A549 (cell line): ENCODE measurements around the gene GPSM1. TPM values are rescaled to one million over a fixed set of nuclear protein-coding genes. Genes with fewer than 3 reads are reported as not detected.
A peak's percentile ranks its signal among the peaks of the same experiment; 100 is the strongest.
"Not testable (repeated sequence)": the region's sequence is repeated elsewhere in the genome, so short reads cannot be mapped to it uniquely, and the experiment has no call there.

Experiments
- ATAC-seq, 2 experiments: fragments of 200-7000 bp in 1 of 2; fragments of >200 bp in 1 of 2; cut with Nextera tagmentation in 1 of 2; cut with Tn5 transposase in 1 of 2; 3 replicates each; pipeline versions ENCODE4 v1.8.0 to v1.9.1; 2018 to 2020; ENCODE audit warnings: mild to moderate bottlenecking in 1 of 2, moderate library complexity in 1 of 2
- CTCF ChIA-PET: fragments of 300-600 bp; sonication (Branson Sonifier 250); formaldehyde crosslinking; extraction: SDS; loops from one replicate; lab custom pipeline; 2021; ENCODE audit warnings: antibody characterized with exemption, inconsistent platforms; lab: Yijun Ruan, JAX
- POLR2A ChIA-PET: fragments of 350-600 bp; formaldehyde crosslinking; extraction: SDS; loops from one replicate; lab custom pipeline; 2021; ENCODE audit warnings: antibody characterized with exemption, inconsistent platforms; lab: Yijun Ruan, JAX
- DNase-seq, 2 experiments: peaks; one replicate each; pipeline versions ENCODE4 v3.0.0 to v3.0.0-alpha.2; 2011 to 2016; ENCODE audit warnings: low read depth in 1 of 2, low spot score in 1 of 2
- FAIRE-seq: peaks from 2 replicates; lab custom pipeline; 2011; peaks lifted over from hg19 to GRCh38; lab: Jason Lieb, UNC
- H3K27ac ChIP-seq, 2 experiments: fragments of >200 bp; sonication (Bioruptor Twin); formaldehyde crosslinking; 3 replicates each; pipeline ENCODE4 v1.5.1; 2016 to 2017
- H3K4me1 ChIP-seq: fragments of >200 bp; sonication (Bioruptor Twin); formaldehyde crosslinking; 3 replicates; pipeline ENCODE4 v1.6.1; 2016
- H3K4me2 ChIP-seq: fragments of >200 bp; sonication (Bioruptor Twin); formaldehyde crosslinking; 3 replicates; pipeline ENCODE4 v1.6.1; 2016
- H3K4me3 ChIP-seq: fragments of >200 bp; sonication (Bioruptor Twin); formaldehyde crosslinking; 3 replicates; pipeline ENCODE4 v1.5.1; 2016
- H3K9me3 ChIP-seq: fragments of >200 bp; sonication (Bioruptor Twin); formaldehyde crosslinking; 3 replicates; pipeline ENCODE4 v1.6.1; 2016
- BHLHE40 ChIP-seq: IDR thresholded peaks from 2 replicates; pipeline ENCODE4 v1.6.1; 2012; ENCODE audit warnings: low read depth, low read length, inconsistent platforms
- CBX8 ChIP-seq: fragments of 200-600 bp; sonication (generic); IDR thresholded peaks from 2 replicates; pipeline ENCODE4 v1.6.1; 2016
- CEBPB ChIP-seq, 2 experiments: fragments of >200 bp in 1 of 2; sonication (Bioruptor Twin) in 1 of 2; formaldehyde crosslinking in 1 of 2; IDR thresholded peaks; 2 replicates each; pipeline ENCODE4 v1.6.1; 2012 to 2016
- CHD4 ChIP-seq: fragments of 200-600 bp; sonication (generic); IDR thresholded peaks from 2 replicates; pipeline ENCODE4 v1.6.1; 2016; ENCODE audit warnings: antibody characterized with exemption, mild to moderate bottlenecking, borderline replicate concordance
- EHMT2 ChIP-seq: fragments of 200-600 bp; sonication (generic); IDR thresholded peaks from 2 replicates; pipeline ENCODE4 v1.6.1; 2016; ENCODE audit warnings: antibody characterized with exemption, low read depth, mild to moderate bottlenecking, moderate library complexity
- EP300 ChIP-seq, 2 experiments: fragments of >200 bp; sonication (Bioruptor Twin); formaldehyde crosslinking; IDR thresholded peaks; 2 replicates in 1 of 2; 3 replicates in 1 of 2; pipeline ENCODE4 v1.6.1; 2016 to 2017
- FOXS1 ChIP-seq: fragments of 250-450 bp; sonication (Bioruptor Pico); IDR thresholded peaks from 2 replicates; pipeline ENCODE4 v1.5.0; 2020; ENCODE audit warnings: mild to moderate bottlenecking, moderate library complexity
- HDAC2 ChIP-seq: fragments of 200-600 bp; sonication (generic); IDR thresholded peaks from 2 replicates; pipeline ENCODE4 v1.6.1; 2016
- HEYL ChIP-seq: fragments of 250-450 bp; sonication (Bioruptor Pico); IDR thresholded peaks from 2 replicates; pipeline ENCODE4 v1.8.0; 2021; ENCODE audit warnings: mild to moderate bottlenecking, moderate library complexity
- HOXA7 ChIP-seq: fragments of 250-450 bp; sonication (Bioruptor Pico); IDR thresholded peaks from 2 replicates; pipeline ENCODE4 v1.5.0; 2020; ENCODE audit warnings: mild to moderate bottlenecking, moderate library complexity
- HOXB5 ChIP-seq: fragments of 250-450 bp; sonication (Bioruptor Pico); IDR thresholded peaks from 2 replicates; pipeline ENCODE4 v1.5.0; 2020; ENCODE audit warnings: mild to moderate bottlenecking, moderate library complexity
- JUN ChIP-seq, 2 experiments: fragments of >200 bp; sonication (Bioruptor Twin); formaldehyde crosslinking; IDR thresholded peaks; 2 replicates in 1 of 2; 3 replicates in 1 of 2; pipeline ENCODE4 v1.6.1; 2016 to 2017
- MAFK ChIP-seq: fragments of 450-650 bp; IDR thresholded peaks from 2 replicates; pipeline ENCODE4 v1.6.1; 2014; ENCODE audit not compliant: partially characterized antibody
- MAX ChIP-seq: IDR thresholded peaks from 2 replicates; pipeline ENCODE4 v1.6.1; 2012
- NFE2L2 ChIP-seq: fragments of 150-350 bp; conservative IDR thresholded peaks from 2 replicates; pipeline ENCODE4 v1.6.1; 2014; ENCODE audit warnings: low read length
- PHF8 ChIP-seq: fragments of 200-600 bp; sonication (generic); IDR thresholded peaks from 2 replicates; pipeline ENCODE4 v1.6.1; 2016; ENCODE audit warnings: low read depth, mild to moderate bottlenecking, antibody characterized with exemption, moderate library complexity, borderline replicate concordance
- POLR2AphosphoS2 ChIP-seq: conservative IDR thresholded peaks from 2 replicates; pipeline ENCODE4 v1.6.1; 2012; ENCODE audit warnings: low read length, improper control_type of control experiment, inconsistent platforms
- RCOR1 ChIP-seq: fragments of 150-350 bp; IDR thresholded peaks from 2 replicates; pipeline ENCODE4 v1.6.1; 2014; ENCODE audit warnings: antibody characterized with exemption, low read length, low read depth
- SMC3 ChIP-seq: fragments of >200 bp; sonication (Bioruptor Twin); formaldehyde crosslinking; IDR thresholded peaks from 3 replicates; pipeline ENCODE4 v1.6.1; 2018; ENCODE audit warnings: inconsistent platforms
- USF2 ChIP-seq: fragments of 450-650 bp; IDR thresholded peaks from 2 replicates; pipeline ENCODE4 v1.6.1; 2014; ENCODE audit warnings: antibody characterized with exemption
- ZC3H11A ChIP-seq: fragments of 450-650 bp; IDR thresholded peaks from 2 replicates; pipeline ENCODE4 v1.6.1; 2014; ENCODE audit warnings: antibody characterized with exemption, mild to moderate bottlenecking
- ZFP36 ChIP-seq: fragments of 450-650 bp; IDR thresholded peaks from 2 replicates; pipeline ENCODE4 v1.6.1; 2014; ENCODE audit warnings: borderline replicate concordance; ENCODE audit not compliant: partially characterized antibody
- ZNF302 ChIP-seq: fragments of 250-450 bp; sonication (Bioruptor Pico); IDR thresholded peaks from 2 replicates; pipeline ENCODE4 v1.9.0; 2021; ENCODE audit warnings: inconsistent platforms, mild to moderate bottlenecking, moderate library complexity
- WGBS: methylation state at CpG from one replicate; pipeline ENCODE4 v1.1.6; 2017; ENCODE audit errors: missing lambda C conversion rate; 5-methylcytosine and 5-hydroxymethylcytosine counted together
- polyA plus RNA-seq, 4 experiments: library from polyadenylated mRNA; depleted of rRNA in 3 of 4; stranded (reverse); fragments of >200 nt; fragmentation: RNase III in 1 of 4; extraction: RNeasy Plus Mini Kit Qiagen cat#74134 plus additional on column Dnase treatment in 1 of 4; gene quantifications; 2 replicates in 3 of 4; 3 replicates in 1 of 4; pipeline ENCODE4 v1.2.3, GENCODE V29; 2011 to 2017

GPSM1 gene
- polyA plus RNA-seq, 2 of the 4 experiments (the other 2 are of a cell fraction): 2.1 to 8.8 TPM

GRCh38 chr9:136317695-136318094, 9.6 kb upstream of the GPSM1 start:
- peak overlapping the region in 1 of 2 experiments; percentile 43; a peak in 2 of 6 replicates for H3K27ac ChIP-seq
- H3K4me1 ChIP-seq: no peaks in the 10 kb centered on the region
- H3K4me3 ChIP-seq: no peak overlapping the region
- peaks cover 15% of the 10 kb centered on the region for H3K9me3 ChIP-seq
- FAIRE-seq (no peak), ATAC-seq (no peak), DNase-seq (no peak)
- CTCF ChIA-PET: interaction anchor here (0.9 kb wide), 1 partner anchor 81 kb away, joined by 3 read pairs; no protein-coding TSS in a partner anchor
- TF ChIP-seq RCOR1 (no peak), NFE2L2 (no peak), JUN (IDR thresholded peaks at IDR 0.05) (no peak), POLR2AphosphoS2 (no peak), ZNF302 (no peak), HOXA7 (no peak), SMC3 (no peak), USF2 (no peak), HEYL (CRISPR knock-in tag) (no peak), MAFK (no peak), CEBPB (IDR thresholded peaks at IDR 0.05) (no peak), FOXS1 (CRISPR knock-in tag) (no peak)
- 77% methylated on average over 16 of the region's 16 CpGs for WGBS
- POLR2A ChIA-PET: no interaction called here
- H3K4me2 ChIP-seq: no peak overlapping the region

GRCh38 chr9:136318111-136318775, 9.1 kb upstream of the GPSM1 start:
- Histone ChIP-seq H3K27ac (no peak overlapping the region), H3K4me1 (no peaks in the 10 kb centered on the region), H3K4me3 (no peak overlapping the region), H3K9me3 (peaks cover 15% of the 10 kb centered on the region), H3K4me2 (no peak overlapping the region)
- CTCF ChIA-PET: interaction anchor here (0.9 kb wide), 1 partner anchor 81 kb away, joined by 3 read pairs; no protein-coding TSS in a partner anchor
- POLR2A ChIA-PET: interaction anchor here (1.1 kb wide), 1 partner anchor 45 kb away, joined by 3 read pairs; no protein-coding TSS in a partner anchor
- WGBS: 77% methylated on average over 17 of the region's 21 CpGs
- ATAC-seq (no peak), FAIRE-seq (no peak), DNase-seq (no peak)
- TF ChIP-seq ZFP36 (no peak), USF2 (no peak), CBX8 (no peak)

- CTCF ChIA-PET: interaction anchor here (0.6 to 0.9 kb wide), 2 partner anchors 35 to 885 kb away, joined by 3 read pairs; no protein-coding TSS in a partner anchor
- Histone ChIP-seq H3K4me2 (no peak overlapping the region), H3K4me1 (no peaks in the 10 kb centered on the region), H3K9me3 (peaks cover 15% of the 10 kb centered on the region), H3K4me3 (no peak overlapping the region), H3K27ac (no peak overlapping the region)
- ATAC-seq (no peak), DNase-seq (no peak), FAIRE-seq (no peak)
- TF ChIP-seq SMC3 (no peak), FOXS1 (CRISPR knock-in tag) (no peak), HDAC2 (no peak), CBX8 (no peak), RCOR1 (no peak), PHF8 (no peak), CHD4 (no peak), ZC3H11A (no peak), CEBPB (IDR thresholded peaks at IDR 0.05) (no peak), BHLHE40 (no peak), ZFP36 (no peak), EHMT2 (no peak), EP300 (IDR thresholded peaks at IDR 0.05) (no peak), HOXB5 (no peak), MAX (no peak)
- POLR2A ChIA-PET: interaction anchor here (1.1 kb wide), 1 partner anchor 44 kb away, joined by 3 read pairs; no protein-coding TSS in a partner anchor
- 64% methylated on average over 4 of the region's 16 CpGs for WGBS
Measured at GRCh38 chr9:136318776-136319241, 8.5 kb upstream of the GPSM1 start.

- POLR2A ChIA-PET: interaction anchor here (1.1 kb wide), 1 partner anchor 44 kb away, joined by 3 read pairs; no protein-coding TSS in a partner anchor
- not testable (repeated sequence) for H3K4me1 ChIP-seq, DNase-seq, H3K4me3 ChIP-seq, H3K4me2 ChIP-seq, ATAC-seq, FAIRE-seq, H3K27ac ChIP-seq
- CTCF ChIA-PET: interaction anchor here (0.6 to 1.0 kb wide), 3 partner anchors 23 to 885 kb away, joined by 3 read pairs; no protein-coding TSS in a partner anchor
- 95% methylated on average over 14 of the region's 14 CpGs for WGBS
- peaks cover 15% of the 10 kb centered on the region for H3K9me3 ChIP-seq
Measured at GRCh38 chr9:136319244-136319643, 8.1 kb upstream of the GPSM1 start.

GRCh38 chr9:136319955-136320354, 7.4 kb upstream of the GPSM1 start:
- CTCF ChIA-PET: interaction anchor here (0.6 to 1.1 kb wide), 4 partner anchors 23 to 81 kb away, joined by 3 to 4 read pairs (median 3); no protein-coding TSS in a partner anchor
- ATAC-seq, POLR2A ChIA-PET, H3K4me1 ChIP-seq, DNase-seq, FAIRE-seq, H3K27ac ChIP-seq, H3K9me3 ChIP-seq, H3K4me2 ChIP-seq, H3K4me3 ChIP-seq: not testable (repeated sequence)
- 62% methylated on average over 3 of the region's 3 CpGs for WGBS
